Osteoblast (primary cell): ENCODE results near the gene CMTM4. TPM values are rescaled to one million over a fixed set of nuclear protein-coding genes. Genes with fewer than 3 reads are reported as not detected.
"Not testable (repeated sequence)": the region's sequence is repeated elsewhere in the genome, so short reads cannot be mapped to it uniquely, and the experiment has no call there.

Experiments
- DNase-seq: peaks from one replicate; pipeline ENCODE4 v3.0.0; 2011; ENCODE audit warnings: low spot score, mixed read lengths; ENCODE audit not compliant: insufficient read length; ENCODE audit errors: missing footprints
- H2AFZ ChIP-seq: 2 replicates; pipeline ENCODE4 v1.6.0; 2011; ENCODE audit warnings: mild to moderate bottlenecking, low read length
- H3K27ac ChIP-seq: 2 replicates; pipeline ENCODE4 v1.5.1; 2011; ENCODE audit warnings: mild to moderate bottlenecking, low read depth, low read length, moderate library complexity
- H3K27me3 ChIP-seq: 2 replicates; pipeline ENCODE4 v1.6.0; 2012; ENCODE audit warnings: mild to moderate bottlenecking, control low read depth, inconsistent platforms, low read length, moderate library complexity; ENCODE audit not compliant: insufficient read depth
- H3K36me3 ChIP-seq: 2 replicates; pipeline ENCODE4 v1.5.1; 2011; ENCODE audit warnings: mild to moderate bottlenecking, low read length, control low read depth, moderate library complexity; ENCODE audit not compliant: insufficient read depth
- H3K4me1 ChIP-seq: 2 replicates; pipeline ENCODE4 v1.5.1; 2011; ENCODE audit warnings: mild to moderate bottlenecking, low read length, control low read depth, moderate library complexity; ENCODE audit not compliant: insufficient read depth
- H3K4me2 ChIP-seq: 2 replicates; pipeline ENCODE4 v1.6.0; 2011; ENCODE audit warnings: mild to moderate bottlenecking, low read length; ENCODE audit not compliant: insufficient read depth
- H3K4me3 ChIP-seq: fragments of 200-600 bp; sonication (generic); 3 replicates; pipeline ENCODE4 v1.5.1; 2012; ENCODE audit warnings: mild to moderate bottlenecking, low read length, inconsistent platforms; ENCODE audit not compliant: insufficient read depth
- H3K79me2 ChIP-seq: 2 replicates; pipeline ENCODE4 v1.6.0; 2012; ENCODE audit warnings: mild to moderate bottlenecking, low read length, control low read depth, inconsistent platforms; ENCODE audit not compliant: insufficient read depth
- H3K9me3 ChIP-seq: 2 replicates; pipeline ENCODE4 v1.5.1; 2011; ENCODE audit warnings: low read depth, low read length, control low read depth
- H4K20me1 ChIP-seq: 2 replicates; pipeline ENCODE4 v1.6.0; 2012; ENCODE audit warnings: mild to moderate bottlenecking, low read length, control low read depth; ENCODE audit not compliant: insufficient read depth
- CTCF ChIP-seq: IDR thresholded peaks from 2 replicates; pipeline ENCODE4 v1.5.1; 2011; ENCODE audit warnings: mild to moderate bottlenecking, low read depth, low read length, moderate library complexity; ENCODE audit errors: extremely low read depth
- total RNA-seq: library from RNA; depleted of rRNA; stranded (reverse); fragments of >200 nt; gene quantifications from 2 replicates; pipeline ENCODE4 v1.2.3, GENCODE V29; 2012

The CMTM4 gene
- total RNA-seq, 1 donor, result 42.7 TPM

GRCh38 chr16:66634527-66635196, 61.9 kb downstream of the CMTM4 start:
- no peaks in the 10 kb centered on the region for H3K79me2 ChIP-seq
- H3K27me3 ChIP-seq, result no peaks in the 10 kb centered on the region
- no peaks in the 10 kb centered on the region for H3K36me3 ChIP-seq
- H3K9me3 ChIP-seq, result no peaks in the 10 kb centered on the region
- H3K4me1 ChIP-seq, result peaks cover 6% of the 10 kb centered on the region
- H4K20me1 ChIP-seq, result no peaks in the 10 kb centered on the region
- H2AFZ ChIP-seq, result no peak overlapping the region
- H3K27ac ChIP-seq, result no peak overlapping the region
- H3K4me3 ChIP-seq, result no peak overlapping the region
- TF ChIP-seq CTCF, result no peak
- no peak for DNase-seq
- no peak overlapping the region for H3K4me2 ChIP-seq

GRCh38 chr16:66631558-66631957, 65.0 kb downstream of the CMTM4 start:
- not testable (repeated sequence) for H3K4me3 ChIP-seq, H3K4me1 ChIP-seq, H3K36me3 ChIP-seq, DNase-seq, H4K20me1 ChIP-seq, H3K4me2 ChIP-seq, H3K27me3 ChIP-seq, H3K27ac ChIP-seq, H2AFZ ChIP-seq, H3K9me3 ChIP-seq, H3K79me2 ChIP-seq

GRCh38 chr16:66630561-66631260, 65.8 kb downstream of the CMTM4 start:
- not testable (repeated sequence) for H3K4me2 ChIP-seq, H2AFZ ChIP-seq, DNase-seq, H3K4me3 ChIP-seq, H3K36me3 ChIP-seq, H3K9me3 ChIP-seq, H3K79me2 ChIP-seq, H3K4me1 ChIP-seq, H3K27me3 ChIP-seq, H4K20me1 ChIP-seq, H3K27ac ChIP-seq

GRCh38 chr16:66629856-66630255, 66.7 kb downstream of the CMTM4 start:
- no peaks in the 10 kb centered on the region for H3K9me3 ChIP-seq
- H3K36me3 ChIP-seq, result no peaks in the 10 kb centered on the region
- no peaks in the 10 kb centered on the region for H3K4me1 ChIP-seq
- H3K79me2 ChIP-seq, result no peaks in the 10 kb centered on the region
- no peak overlapping the region for H3K4me2 ChIP-seq
- no peak overlapping the region for H3K4me3 ChIP-seq
- no peaks in the 10 kb centered on the region for H4K20me1 ChIP-seq
- no peak for DNase-seq
- H3K27ac ChIP-seq, result no peak overlapping the region
- no peaks in the 10 kb centered on the region for H3K27me3 ChIP-seq
- no peak overlapping the region for H2AFZ ChIP-seq
- no peak for TF ChIP-seq CTCF

GRCh38 chr16:66627611-66628378, 68.7 kb downstream of the CMTM4 start:
- not testable (repeated sequence) for H3K4me3 ChIP-seq, H4K20me1 ChIP-seq, H3K27me3 ChIP-seq

More at GRCh38 chr16:66627611-66628378, 68.7 kb downstream of the CMTM4 start:
- H3K4me2 ChIP-seq, H2AFZ ChIP-seq, H3K4me1 ChIP-seq, H3K27ac ChIP-seq, H3K36me3 ChIP-seq, H3K9me3 ChIP-seq, H3K79me2 ChIP-seq, DNase-seq: not testable (repeated sequence)
